Parathyroid adenoma (tissue), 2 donors: ENCODE data around the gene GALNTL6.
"Not testable (repeated sequence)": the region's sequence is repeated elsewhere in the genome, so short reads cannot be mapped to it uniquely, and the experiment has no call there.

Experiments used
- H2AFZ ChIP-seq: fragments of 300-600 bp; sonication (generic); one replicate; pipeline ENCODE4 v1.7.0; 2017; ENCODE audit warnings: antibody characterized with exemption, mild to moderate bottlenecking
- H3K27ac ChIP-seq: fragments of 300-600 bp; sonication (generic); one replicate; pipeline ENCODE4 v1.7.0; 2017
- H3K27me3 ChIP-seq: fragments of 300-600 bp; sonication (generic); one replicate; pipeline ENCODE4 v1.7.0; 2017; ENCODE audit warnings: low read length; ENCODE audit not compliant: control insufficient read depth, insufficient read depth
- H3K36me3 ChIP-seq: fragments of 300-600 bp; sonication (generic); one replicate; pipeline ENCODE4 v1.7.0; 2017; ENCODE audit warnings: low read length; ENCODE audit not compliant: control insufficient read depth, insufficient read depth
- H3K4me1 ChIP-seq: fragments of 300-600 bp; sonication (generic); one replicate; pipeline ENCODE4 v1.7.0; 2017; ENCODE audit warnings: control low read depth
- H3K4me2 ChIP-seq: fragments of 300-600 bp; sonication (generic); one replicate; pipeline ENCODE4 v1.7.0; 2017; ENCODE audit warnings: low read length
- H3K4me3 ChIP-seq: fragments of 300-600 bp; sonication (generic); one replicate; pipeline ENCODE4 v1.7.0; 2017; ENCODE audit warnings: low read depth, low read length
- H3K79me2 ChIP-seq: fragments of 300-600 bp; sonication (generic); one replicate; pipeline ENCODE4 v1.7.0; 2017; ENCODE audit warnings: control low read depth
- H3K9ac ChIP-seq: fragments of 300-600 bp; sonication (generic); one replicate; pipeline ENCODE4 v1.7.0; 2017; ENCODE audit warnings: mild to moderate bottlenecking
- H3K9me3 ChIP-seq: fragments of 300-600 bp; sonication (generic); one replicate; pipeline ENCODE4 v1.7.0; 2017; ENCODE audit warnings: low read length; ENCODE audit not compliant: control insufficient read depth
- TF ChIP-seq, protein P1 (sequence below): fragments of 300-600 bp; sonication (generic); IDR thresholded peaks from one replicate; pipeline ENCODE4 v1.7.0; 2017; ENCODE audit warnings: antibody characterized with exemption, mild to moderate bottlenecking
- donor health status: primary hyperparathyroidism.

GALNTL6 gene

DNA sequence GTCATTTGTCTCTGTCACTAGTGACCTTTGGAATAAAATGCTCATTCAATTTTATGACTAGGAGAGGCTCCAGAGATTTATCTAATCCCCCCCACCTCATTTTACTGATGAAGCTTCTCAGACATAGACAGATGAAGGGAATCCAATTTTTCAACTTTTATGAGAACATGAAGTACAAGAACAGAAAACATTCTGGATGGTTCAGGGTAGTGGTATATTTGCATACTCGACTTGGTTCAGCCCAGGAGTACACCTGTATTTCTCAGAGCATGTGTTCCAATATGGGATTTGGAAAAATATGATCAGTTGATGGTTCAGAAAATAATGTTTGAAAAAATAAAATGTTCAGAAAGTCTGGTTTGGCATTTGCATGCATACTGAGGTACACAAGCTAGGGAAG, 1224.0 kb downstream of the GALNTL6 start:
- TF ChIP-seq, protein P1, sequence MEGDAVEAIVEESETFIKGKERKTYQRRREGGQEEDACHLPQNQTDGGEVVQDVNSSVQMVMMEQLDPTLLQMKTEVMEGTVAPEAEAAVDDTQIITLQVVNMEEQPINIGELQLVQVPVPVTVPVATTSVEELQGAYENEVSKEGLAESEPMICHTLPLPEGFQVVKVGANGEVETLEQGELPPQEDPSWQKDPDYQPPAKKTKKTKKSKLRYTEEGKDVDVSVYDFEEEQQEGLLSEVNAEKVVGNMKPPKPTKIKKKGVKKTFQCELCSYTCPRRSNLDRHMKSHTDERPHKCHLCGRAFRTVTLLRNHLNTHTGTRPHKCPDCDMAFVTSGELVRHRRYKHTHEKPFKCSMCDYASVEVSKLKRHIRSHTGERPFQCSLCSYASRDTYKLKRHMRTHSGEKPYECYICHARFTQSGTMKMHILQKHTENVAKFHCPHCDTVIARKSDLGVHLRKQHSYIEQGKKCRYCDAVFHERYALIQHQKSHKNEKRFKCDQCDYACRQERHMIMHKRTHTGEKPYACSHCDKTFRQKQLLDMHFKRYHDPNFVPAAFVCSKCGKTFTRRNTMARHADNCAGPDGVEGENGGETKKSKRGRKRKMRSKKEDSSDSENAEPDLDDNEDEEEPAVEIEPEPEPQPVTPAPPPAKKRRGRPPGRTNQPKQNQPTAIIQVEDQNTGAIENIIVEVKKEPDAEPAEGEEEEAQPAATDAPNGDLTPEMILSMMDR: no peak
- Histone ChIP-seq H3K9ac (no peak overlapping the region), H3K9me3 (no peaks in the 10 kb centered on the region), H3K27ac (no peak overlapping the region), H3K4me3 (no peak overlapping the region), H3K79me2 (no peaks in the 10 kb centered on the region), H3K4me2 (no peak overlapping the region), H3K4me1 (no peaks in the 10 kb centered on the region), H3K27me3 (no peaks in the 10 kb centered on the region), H3K36me3 (no peaks in the 10 kb centered on the region), H2AFZ (no peak overlapping the region)

DNA sequence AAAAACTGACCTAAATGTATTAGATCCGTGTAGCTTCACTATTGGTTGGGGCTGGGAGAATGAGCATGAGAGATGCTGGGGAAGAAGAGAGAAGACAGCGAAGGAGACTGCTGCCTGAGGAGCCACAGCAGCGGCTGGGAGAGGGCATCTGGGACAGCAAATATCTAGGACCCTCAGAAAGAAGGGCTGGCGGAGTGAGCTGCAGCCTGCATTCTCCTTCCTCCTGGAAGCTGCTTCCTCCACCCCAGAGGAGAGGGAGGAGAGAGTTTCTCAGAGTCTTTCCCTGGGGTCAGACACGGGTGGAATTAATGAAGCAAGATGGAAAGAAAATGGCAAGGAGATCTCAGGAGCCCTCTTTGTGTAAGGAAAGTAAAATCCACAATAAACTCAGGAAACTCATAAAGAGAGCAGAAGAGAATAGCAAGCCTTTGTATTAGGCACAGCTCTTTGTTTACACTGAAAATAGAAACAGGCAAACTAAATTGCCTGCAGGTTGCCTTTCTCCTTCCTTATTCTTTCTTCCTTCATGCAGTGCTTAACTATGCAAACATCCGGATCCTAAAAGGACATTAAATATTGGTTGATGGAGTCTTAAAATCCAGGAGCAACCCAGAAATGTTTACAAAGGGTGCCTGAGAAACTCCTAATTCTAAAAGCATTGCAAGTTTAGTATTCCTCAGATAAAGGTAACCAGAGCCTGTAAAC, 1225.1 kb downstream of the GALNTL6 start:
- TF ChIP-seq, protein P1: no peak
- H3K27ac ChIP-seq: no peak overlapping the region
- no peaks in the 10 kb centered on the region for H3K79me2 ChIP-seq
- no peak overlapping the region for H3K9ac ChIP-seq
- no peak overlapping the region for H3K4me2 ChIP-seq
- no peaks in the 10 kb centered on the region for H3K9me3 ChIP-seq
- H3K36me3 ChIP-seq: no peaks in the 10 kb centered on the region
- H3K4me1 ChIP-seq: no peaks in the 10 kb centered on the region
- H2AFZ ChIP-seq: no peak overlapping the region
- H3K27me3 ChIP-seq: no peaks in the 10 kb centered on the region
- no peak overlapping the region for H3K4me3 ChIP-seq

DNA sequence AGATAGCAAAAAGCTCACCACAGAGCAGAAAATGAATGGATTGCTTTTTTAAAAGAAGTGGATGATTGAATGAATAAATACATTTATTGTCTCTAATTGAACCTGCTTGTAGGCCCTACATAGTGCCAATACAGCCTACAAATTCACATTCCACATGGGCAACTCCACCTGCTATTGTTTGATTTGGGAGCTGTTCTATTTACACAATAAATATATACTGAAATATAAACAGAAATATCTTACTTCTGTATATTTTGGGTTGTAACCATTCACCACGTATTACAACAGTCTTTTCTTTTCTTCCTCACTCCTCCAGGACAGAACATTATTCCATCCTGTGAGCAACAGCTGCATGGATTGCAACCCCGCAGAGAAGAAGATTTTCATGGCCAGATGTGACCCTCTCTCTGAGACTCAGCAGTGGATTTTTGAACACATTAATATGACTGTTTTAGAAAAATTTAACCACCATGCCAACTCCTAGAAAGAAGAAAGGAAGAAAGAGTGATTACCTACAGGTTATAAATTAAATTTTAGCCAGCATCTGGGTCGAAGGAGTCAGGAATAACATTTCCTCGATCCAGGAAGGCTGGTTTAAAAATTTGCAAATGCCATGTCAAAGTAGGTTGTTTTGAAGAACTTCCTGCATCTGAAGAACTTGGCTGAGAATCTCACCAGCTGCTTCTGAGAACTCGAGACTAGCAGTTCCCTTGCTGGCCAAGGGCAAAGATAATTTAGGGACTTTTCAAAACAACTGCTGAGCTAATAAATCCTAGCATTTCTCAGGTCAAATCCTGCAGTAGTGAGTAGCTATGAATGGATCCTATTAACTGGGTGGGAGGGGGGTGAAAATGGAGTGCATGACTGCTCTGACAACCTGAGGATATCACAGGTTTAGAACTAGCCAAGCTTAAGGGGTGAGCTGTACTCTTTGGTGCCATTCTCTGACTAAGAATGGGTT, 1226.7 kb downstream of the GALNTL6 start:
- no peak overlapping the region for H3K9ac ChIP-seq
- H3K4me1 ChIP-seq: no peaks in the 10 kb centered on the region
- H3K27ac ChIP-seq: no peak overlapping the region
- no peak overlapping the region for H3K4me3 ChIP-seq
- H3K79me2 ChIP-seq: no peaks in the 10 kb centered on the region
- H3K4me2 ChIP-seq: no peak overlapping the region
- H3K27me3 ChIP-seq: no peaks in the 10 kb centered on the region
- H3K9me3 ChIP-seq: no peaks in the 10 kb centered on the region
- no peak overlapping the region for H2AFZ ChIP-seq
- no peaks in the 10 kb centered on the region for H3K36me3 ChIP-seq
- TF ChIP-seq, protein P1: no peak

DNA sequence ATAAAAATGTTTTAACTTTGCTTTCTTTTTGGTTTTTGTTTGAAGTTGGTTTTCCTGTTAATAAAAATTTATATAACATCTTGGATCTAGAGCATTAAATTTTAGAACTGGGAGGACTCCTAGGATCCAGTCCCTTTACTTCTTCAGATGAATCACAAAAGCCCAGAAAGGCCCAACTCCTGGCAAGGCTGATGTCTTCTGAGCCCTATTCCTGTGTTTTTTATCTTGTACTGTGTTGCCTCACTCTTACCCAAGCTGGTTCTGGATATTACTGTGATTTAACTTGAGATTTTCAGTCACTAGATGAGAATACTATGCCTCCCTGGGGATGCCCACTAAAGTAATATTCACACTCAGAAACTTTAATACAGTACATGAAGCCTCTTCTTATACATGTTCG, 1228.3 kb downstream of the GALNTL6 start:
- Histone ChIP-seq H3K9me3 (no peaks in the 10 kb centered on the region), H3K36me3 (no peaks in the 10 kb centered on the region), H3K79me2 (no peaks in the 10 kb centered on the region), H3K27me3 (no peaks in the 10 kb centered on the region), H3K27ac (no peak overlapping the region), H3K4me3 (no peak overlapping the region), H3K4me1 (no peaks in the 10 kb centered on the region), H2AFZ (no peak overlapping the region), H3K4me2 (no peak overlapping the region), H3K9ac (no peak overlapping the region)
- TF ChIP-seq, protein P1: no peak

DNA sequence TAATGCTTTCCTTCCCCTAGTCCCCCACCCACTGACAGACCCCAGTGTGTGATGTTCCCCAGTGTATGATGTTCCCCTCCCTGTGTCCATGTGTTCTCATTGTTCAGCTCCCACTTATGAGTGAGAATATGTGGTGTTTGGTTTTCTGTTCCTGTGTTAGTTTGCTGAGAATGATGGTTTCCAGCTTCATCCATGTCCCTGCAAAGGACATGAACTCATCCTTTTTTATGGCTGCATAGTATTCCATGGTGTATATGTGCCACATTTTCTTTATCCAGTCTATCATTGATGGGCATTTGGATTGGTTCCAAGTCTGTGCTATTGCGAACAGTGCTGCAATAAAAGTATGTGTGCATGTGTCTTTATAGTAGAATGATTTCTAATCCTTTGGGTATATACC, 1228.9 kb downstream of the GALNTL6 start:
- H3K9ac ChIP-seq, H3K36me3 ChIP-seq, H3K9me3 ChIP-seq, H3K27ac ChIP-seq, H3K4me3 ChIP-seq, H3K27me3 ChIP-seq, H3K4me1 ChIP-seq, H2AFZ ChIP-seq, H3K4me2 ChIP-seq, H3K79me2 ChIP-seq: not testable (repeated sequence)
